Activated CD4-positive, alpha-beta T cell treated with anti-CD3 and anti-CD28 coated beads for 4 hours (primary cell): ENCODE data around the gene LYL1.

Experiments
- DNase-seq, 2 donors: peaks; one replicate each; pipeline ENCODE4 v3.0.0-alpha.2; 2020

LYL1 gene

GRCh38 chr19:13071444-13072187 lies 31.0 kb downstream of the LYL1 start:
- no peak for DNase-seq

DNA sequence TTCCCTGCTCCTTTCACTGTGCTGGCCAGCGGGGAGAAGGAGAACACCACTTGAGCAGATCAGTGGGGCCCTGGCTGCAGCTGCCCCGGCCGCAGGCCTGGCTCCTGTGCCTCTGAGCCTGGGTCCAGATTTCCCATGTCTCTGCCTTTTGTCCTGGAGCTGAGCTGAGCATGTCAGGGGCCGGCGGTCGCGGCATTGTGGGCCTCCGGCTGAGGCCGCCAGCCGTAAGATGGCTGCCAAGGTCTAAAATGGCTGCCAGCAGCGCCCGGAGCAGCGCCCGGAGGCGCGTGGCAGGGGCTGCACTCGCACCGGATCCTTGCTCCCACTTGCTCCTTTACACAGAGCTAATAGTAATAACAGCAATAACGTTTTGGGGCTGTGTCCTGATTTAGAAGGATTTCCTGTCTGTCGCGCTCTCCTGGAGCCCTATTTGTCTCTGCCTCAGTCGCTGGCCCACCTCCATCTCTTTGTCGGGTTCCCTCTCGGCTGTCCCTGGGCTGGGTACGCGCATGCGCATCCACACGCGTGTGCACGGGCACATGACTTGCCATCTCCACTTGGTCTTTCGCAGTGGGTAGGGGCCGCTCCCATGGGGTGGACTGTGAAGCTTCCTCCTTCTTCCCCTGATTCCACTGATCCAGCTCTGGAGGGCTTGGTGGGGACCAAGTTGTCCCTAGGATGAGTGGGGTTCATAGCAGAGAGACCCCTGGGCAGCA lies 32.1 kb downstream of the LYL1 start:
- DNase-seq = no peak

DNA sequence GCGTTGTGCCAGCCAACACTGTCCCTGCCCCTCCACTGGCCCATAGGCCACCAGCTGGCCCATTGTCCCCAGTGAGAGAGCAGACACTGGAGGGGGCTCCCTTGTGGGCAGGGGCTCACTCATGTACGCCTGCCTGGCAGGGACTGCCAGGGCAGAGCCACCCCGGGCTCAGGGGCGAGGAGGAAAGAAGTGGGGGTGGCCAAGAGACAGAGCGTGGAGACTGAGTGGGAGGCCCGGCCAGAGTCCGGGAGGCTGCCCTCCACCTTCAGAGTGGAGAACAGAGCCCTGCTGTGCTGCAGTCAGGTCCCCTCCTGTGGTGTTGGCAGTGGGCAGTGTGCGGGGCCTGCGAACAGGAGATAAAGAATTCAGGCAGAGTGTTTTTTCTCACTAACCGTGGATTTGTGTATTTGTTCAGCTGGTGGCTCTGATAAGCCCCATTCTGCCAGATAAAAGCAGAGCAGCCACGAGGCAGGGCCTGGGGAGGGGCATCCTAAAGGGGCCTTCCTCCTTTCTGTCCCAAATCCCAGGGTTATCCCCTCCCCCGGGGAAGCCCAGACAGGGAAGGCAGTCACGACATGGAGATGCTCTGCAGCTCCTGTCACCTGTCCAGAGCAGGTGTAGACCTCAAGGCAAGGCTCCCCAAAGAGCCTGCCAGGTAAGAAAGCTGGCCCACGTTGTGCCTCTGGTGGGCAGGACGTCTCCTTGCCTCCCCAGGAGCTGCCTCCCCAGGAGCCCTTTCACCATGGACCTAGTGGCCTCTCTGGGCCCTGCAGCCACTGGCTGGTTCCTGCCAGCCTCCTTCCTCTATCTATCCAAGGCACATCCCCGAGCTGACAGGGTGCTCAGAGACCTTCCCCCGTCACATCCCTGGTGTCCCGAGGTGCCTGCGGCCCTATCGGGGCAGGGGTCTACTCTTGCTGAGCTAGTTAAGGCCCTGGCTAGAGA lies 33.0 kb downstream of the LYL1 start:
- no peak for DNase-seq

GRCh38 chr19:13068085-13068846 lies 34.4 kb downstream of the LYL1 start:
- no peak for DNase-seq

- no peak for DNase-seq
Measured at GRCh38 chr19:13066933-13067807, 35.5 kb downstream of the LYL1 start.

DNA sequence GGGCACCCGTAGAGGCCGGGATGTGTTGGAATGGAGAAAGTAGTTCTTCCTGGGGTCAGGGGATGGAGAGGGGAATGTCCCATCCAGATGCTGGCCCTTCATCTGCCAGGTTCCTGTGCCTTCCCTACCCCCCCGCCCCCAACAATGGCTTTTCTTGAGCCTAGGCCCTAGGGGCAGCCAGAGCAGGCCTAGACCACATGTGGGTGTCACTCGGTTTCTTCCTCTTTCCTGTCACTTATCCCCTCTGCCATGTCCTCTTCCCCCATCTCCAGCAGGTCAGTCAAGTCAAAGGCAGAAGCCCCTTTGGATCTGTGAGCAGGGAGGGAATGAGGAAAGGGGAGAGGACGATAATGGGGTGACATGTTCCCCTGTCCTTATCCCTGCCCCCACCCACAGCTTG lies 36.4 kb downstream of the LYL1 start:
- no peak for DNase-seq

GRCh38 chr19:13064092-13064489 lies 38.6 kb downstream of the LYL1 start:
- no peak for DNase-seq

- DNase-seq = no peak
Measured at GRCh38 chr19:13063461-13064091, 39.1 kb downstream of the LYL1 start.

DNA sequence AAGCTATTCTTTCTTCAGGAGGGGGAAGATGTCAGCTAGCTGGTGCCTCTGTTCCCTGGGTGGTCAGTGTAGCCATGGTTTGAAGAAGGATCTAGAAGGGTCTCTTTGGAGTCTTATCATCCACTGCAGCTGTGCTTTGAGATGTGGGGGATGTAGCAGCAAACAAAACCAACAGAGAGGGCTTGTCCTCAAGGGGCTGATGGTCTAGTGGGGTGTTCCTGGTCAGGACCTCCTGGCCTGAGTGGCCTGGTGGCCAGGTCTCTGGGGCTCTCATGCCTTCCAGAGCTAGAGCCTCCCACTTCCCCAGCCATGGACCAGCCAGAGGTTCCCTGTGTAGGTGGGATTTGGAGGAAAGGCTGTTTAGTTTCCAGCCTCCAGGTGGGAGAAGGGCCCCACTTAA lies 40.3 kb downstream of the LYL1 start:
- no peak for DNase-seq

- peak; percentile 66 to 79 for DNase-seq
Measured at GRCh38 chr19:13060964-13061927, 41.4 kb downstream of the LYL1 start.

GRCh38 chr19:13060233-13060963 lies 42.3 kb downstream of the LYL1 start:
- no peak for DNase-seq

DNA sequence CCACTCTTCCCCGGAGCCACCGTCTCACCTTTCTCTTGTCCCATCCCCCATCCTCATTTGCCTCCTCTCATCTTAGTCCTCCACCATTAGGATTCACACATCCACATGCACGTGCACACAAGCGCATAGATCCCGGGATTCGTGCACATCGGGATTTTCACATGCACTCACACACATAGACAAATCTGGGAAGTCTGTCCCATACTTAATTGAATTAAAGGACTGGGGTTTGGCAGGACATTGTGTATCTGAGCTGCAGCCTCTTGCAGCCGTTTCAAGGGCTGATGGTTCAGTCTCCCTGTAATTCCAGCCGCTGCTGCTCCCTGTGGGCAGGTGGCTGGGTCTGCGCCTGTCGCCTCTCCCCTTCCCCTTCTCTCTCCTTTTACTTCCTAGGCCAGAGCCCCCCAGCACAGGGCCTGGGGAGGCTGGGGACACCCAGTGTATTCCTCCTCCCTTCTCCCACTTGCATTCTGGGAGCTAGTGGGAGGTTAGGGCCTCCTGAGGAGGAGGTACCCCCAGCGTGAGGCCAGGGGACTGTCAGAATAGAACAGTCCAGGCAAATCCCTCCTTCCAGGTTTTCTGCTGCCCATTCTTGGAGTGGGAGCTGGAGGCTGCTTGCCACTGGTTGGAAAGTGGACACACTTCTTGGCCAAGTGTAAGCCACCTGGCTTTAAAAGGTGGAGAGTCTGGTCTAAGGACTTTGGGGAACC lies 43.6 kb downstream of the LYL1 start:
- DNase-seq = no peak

DNA sequence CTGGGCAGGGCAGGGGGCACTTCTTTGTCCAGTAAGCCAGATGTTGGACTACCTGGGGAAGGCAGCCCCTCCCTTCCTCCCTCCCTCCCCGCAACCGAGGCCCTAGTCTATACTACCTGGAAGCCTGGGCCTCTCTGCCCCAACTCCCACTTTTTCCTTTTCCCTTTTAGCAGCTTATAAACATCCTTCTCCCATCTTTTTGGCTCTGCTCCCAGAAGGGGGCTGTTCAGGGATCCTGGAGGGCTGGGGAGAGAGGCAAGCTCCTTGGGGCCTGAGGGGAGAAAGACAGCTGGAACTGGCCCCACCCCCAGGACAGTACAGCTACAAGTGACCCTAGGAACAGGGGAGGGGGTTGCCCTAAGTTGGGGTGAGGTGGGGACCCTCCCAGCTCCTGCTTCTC lies 44.9 kb downstream of the LYL1 start:
- no peak for DNase-seq

DNA sequence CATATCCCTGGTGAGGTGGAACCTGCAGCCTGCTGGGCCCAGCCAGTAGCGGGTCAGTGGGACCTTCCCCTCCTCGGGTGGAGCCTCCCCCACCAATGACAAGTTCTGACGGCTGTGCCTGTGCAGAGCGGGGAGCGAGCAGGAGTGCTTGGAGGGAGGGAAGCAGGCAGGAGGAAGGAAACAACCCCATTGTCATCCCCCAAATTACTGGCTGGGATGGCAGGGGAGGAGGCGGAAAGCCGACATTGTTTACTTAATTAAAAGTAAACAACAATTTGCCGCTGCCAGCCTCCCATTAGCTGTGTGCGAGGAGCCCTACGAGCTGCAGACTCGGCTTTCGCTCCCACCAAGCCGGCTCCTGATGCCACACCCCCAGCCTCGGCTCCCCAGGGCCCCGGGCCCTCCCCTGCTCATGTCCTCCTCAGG lies 45.5 kb downstream of the LYL1 start:
- DNase-seq = no peak

- DNase-seq = no peak
Measured at GRCh38 chr19:13056052-13056660, 46.5 kb downstream of the LYL1 start.

GRCh38 chr19:13055213-13056051 lies 47.2 kb downstream of the LYL1 start:
- no peak for DNase-seq

GRCh38 chr19:13054626-13055212 lies 47.9 kb downstream of the LYL1 start:
- DNase-seq = no peak
